ENCODE data around the gene ZNF334.

Gene ZNF334

DNA sequence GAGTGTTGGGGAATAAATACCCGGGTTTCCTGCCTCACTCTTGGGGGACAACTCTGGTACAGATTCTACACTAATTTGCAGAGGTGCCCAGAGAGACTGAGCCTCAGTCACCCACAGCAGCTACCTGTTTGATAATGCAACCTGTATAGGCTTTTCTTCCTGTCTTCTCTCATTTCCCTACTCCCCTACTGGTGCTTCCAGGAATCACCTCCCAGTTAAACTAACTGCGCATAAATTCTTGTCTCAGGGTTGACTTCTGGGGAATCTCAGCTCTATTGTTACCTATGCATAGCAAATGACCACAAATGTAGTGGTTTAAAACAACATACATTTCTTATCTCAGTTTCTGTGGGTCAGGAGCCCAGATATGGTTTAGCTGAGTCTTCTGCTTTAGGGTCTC, 25.8 kb upstream of the ZNF334 start:
- Histone ChIP-seq H3K27me3 (ENCODE audit: insufficient read depth, low read depth) (no peaks in the 10 kb centered on the region), H3K9ac (no peak overlapping the region), H3K4me2 (no peak overlapping the region), H3K4me1 (ENCODE audit: low read depth, poor library complexity, severe bottlenecking) (no peaks in the 10 kb centered on the region), H3K36me3 (ENCODE audit: insufficient read depth) (no peaks in the 10 kb centered on the region), H2AFZ (ENCODE audit: low read depth) (no peak overlapping the region), H3K27ac (no peak overlapping the region), H3K79me2 (ENCODE audit: insufficient read depth, low read depth) (no peaks in the 10 kb centered on the region), H4K20me1 (ENCODE audit: insufficient read depth) (no peaks in the 10 kb centered on the region), H3K4me3 (IDR thresholded peaks at IDR 0.05; ENCODE audit: insufficient read depth, low read depth, low read length) (no peak overlapping the region)
- TF ChIP-seq, protein P1, sequence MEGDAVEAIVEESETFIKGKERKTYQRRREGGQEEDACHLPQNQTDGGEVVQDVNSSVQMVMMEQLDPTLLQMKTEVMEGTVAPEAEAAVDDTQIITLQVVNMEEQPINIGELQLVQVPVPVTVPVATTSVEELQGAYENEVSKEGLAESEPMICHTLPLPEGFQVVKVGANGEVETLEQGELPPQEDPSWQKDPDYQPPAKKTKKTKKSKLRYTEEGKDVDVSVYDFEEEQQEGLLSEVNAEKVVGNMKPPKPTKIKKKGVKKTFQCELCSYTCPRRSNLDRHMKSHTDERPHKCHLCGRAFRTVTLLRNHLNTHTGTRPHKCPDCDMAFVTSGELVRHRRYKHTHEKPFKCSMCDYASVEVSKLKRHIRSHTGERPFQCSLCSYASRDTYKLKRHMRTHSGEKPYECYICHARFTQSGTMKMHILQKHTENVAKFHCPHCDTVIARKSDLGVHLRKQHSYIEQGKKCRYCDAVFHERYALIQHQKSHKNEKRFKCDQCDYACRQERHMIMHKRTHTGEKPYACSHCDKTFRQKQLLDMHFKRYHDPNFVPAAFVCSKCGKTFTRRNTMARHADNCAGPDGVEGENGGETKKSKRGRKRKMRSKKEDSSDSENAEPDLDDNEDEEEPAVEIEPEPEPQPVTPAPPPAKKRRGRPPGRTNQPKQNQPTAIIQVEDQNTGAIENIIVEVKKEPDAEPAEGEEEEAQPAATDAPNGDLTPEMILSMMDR (conservative IDR thresholded peaks at IDR 0.05; ENCODE audit: low read depth, low read length), result no peak

DNA sequence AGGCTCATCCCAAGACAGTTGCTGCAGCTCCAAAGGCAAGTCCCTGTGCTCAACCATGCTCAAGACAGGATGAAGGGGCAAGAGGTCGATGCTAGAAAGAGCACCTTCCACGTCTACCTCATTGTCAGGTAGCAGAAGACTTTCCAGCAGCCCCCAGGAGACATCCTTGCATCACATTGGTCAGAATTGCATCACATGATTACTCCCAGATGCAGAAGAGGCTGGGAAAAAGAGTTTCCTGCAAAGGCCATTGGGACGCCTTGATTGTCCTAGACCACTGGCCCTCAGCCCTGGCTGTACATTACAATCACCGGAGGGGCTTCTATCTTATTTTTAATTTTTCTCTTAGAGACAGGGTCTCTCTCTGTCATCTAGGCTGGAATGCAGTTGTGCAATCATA, 17.3 kb upstream of the ZNF334 start:
- Histone ChIP-seq H3K4me2 (no peak overlapping the region), H3K9ac (no peak overlapping the region), H3K27ac (no peak overlapping the region), H3K4me1 (ENCODE audit: low read depth, poor library complexity, severe bottlenecking) (no peaks in the 10 kb centered on the region), H3K4me3 (IDR thresholded peaks at IDR 0.05; ENCODE audit: insufficient read depth, low read depth, low read length) (no peak overlapping the region), H2AFZ (ENCODE audit: low read depth) (no peak overlapping the region), H3K79me2 (ENCODE audit: insufficient read depth, low read depth) (no peaks in the 10 kb centered on the region), H3K36me3 (ENCODE audit: insufficient read depth) (no peaks in the 10 kb centered on the region), H4K20me1 (ENCODE audit: insufficient read depth) (no peaks in the 10 kb centered on the region), H3K27me3 (ENCODE audit: insufficient read depth, low read depth) (no peaks in the 10 kb centered on the region)
- TF ChIP-seq, protein P1 (conservative IDR thresholded peaks at IDR 0.05; ENCODE audit: low read depth, low read length), result no peak

DNA sequence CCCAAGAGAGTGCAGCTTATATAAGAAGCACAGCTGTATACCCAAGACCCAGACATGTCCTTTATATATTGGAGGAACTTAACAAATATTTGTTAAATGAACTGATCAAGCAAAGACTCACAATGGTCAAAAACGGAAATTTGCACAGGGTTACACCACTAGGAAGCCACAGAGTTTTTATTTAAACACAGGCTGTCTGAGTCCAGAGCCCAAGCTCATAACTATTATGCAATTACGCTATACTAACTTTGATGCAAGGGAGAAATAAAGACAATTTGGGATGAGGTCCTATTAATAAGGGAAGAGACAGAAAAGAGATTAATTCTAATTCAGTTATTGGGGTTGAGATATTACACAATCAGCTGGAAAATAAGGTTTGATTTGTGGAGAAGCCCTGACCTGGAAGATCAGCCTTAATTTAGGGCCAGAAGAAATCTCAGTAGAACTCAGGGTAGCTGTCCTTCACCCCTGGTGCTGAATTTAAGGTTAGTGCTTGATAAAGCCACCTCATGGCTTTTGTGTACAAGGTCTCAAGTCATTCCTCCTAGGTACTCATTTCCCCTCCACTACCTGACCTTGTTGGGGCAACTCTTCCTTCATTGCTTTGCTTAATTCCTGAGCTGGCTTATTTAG, 10.5 kb upstream of the ZNF334 start:
- no peak overlapping the region for H3K4me3 ChIP-seq (IDR thresholded peaks at IDR 0.05; ENCODE audit: insufficient read depth, low read depth, low read length)

DNA sequence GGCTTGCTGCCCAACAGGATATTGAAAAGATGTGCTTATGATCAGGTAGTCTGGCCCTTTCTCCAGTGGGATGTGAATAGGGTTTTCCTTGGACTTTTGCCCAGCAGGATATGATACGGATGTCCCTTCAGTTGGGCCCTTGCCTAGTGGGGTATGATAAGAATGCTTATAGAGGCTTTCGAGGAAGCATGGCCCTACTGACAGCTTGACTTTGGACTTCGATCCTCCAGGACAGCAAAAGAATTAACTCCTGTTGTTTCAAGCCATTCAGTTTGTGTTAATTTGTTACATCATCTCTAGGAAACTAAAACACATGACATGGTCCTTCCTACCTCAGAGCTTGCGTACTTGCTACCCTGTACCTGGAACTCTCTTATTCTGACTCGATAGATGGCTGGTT, 9.7 kb upstream of the ZNF334 start:
- Histone ChIP-seq H3K36me3 (ENCODE audit: insufficient read depth) (no peaks in the 10 kb centered on the region), H3K4me2 (no peak overlapping the region), H2AFZ (ENCODE audit: low read depth) (no peak overlapping the region), H3K79me2 (ENCODE audit: insufficient read depth, low read depth) (no peaks in the 10 kb centered on the region), H3K9ac (no peak overlapping the region), H3K27me3 (ENCODE audit: insufficient read depth, low read depth) (no peaks in the 10 kb centered on the region), H4K20me1 (ENCODE audit: insufficient read depth) (no peaks in the 10 kb centered on the region), H3K27ac (no peak overlapping the region), H3K4me3 (IDR thresholded peaks at IDR 0.05; ENCODE audit: insufficient read depth, low read depth, low read length) (no peak overlapping the region), H3K4me1 (ENCODE audit: low read depth, poor library complexity, severe bottlenecking) (no peaks in the 10 kb centered on the region)
- TF ChIP-seq, protein P1 (conservative IDR thresholded peaks at IDR 0.05; ENCODE audit: low read depth, low read length), result no peak

More for the DNA sequence above, 10.5 kb upstream of the ZNF334 start:
- no peak overlapping the region for H3K27ac ChIP-seq
- H3K9ac ChIP-seq, result no peak overlapping the region
- H3K79me2 ChIP-seq (ENCODE audit: insufficient read depth, low read depth), result no peaks in the 10 kb centered on the region
- TF ChIP-seq, protein P1 (conservative IDR thresholded peaks at IDR 0.05; ENCODE audit: low read depth, low read length), result no peak
- no peaks in the 10 kb centered on the region for H3K27me3 ChIP-seq (ENCODE audit: insufficient read depth, low read depth)
- no peaks in the 10 kb centered on the region for H3K4me1 ChIP-seq (ENCODE audit: low read depth, poor library complexity, severe bottlenecking)
- no peaks in the 10 kb centered on the region for H4K20me1 ChIP-seq (ENCODE audit: insufficient read depth)
- no peak overlapping the region for H2AFZ ChIP-seq (ENCODE audit: low read depth)
- no peak overlapping the region for H3K4me2 ChIP-seq
- H3K36me3 ChIP-seq (ENCODE audit: insufficient read depth), result no peaks in the 10 kb centered on the region
